GM12892 (cell line): ENCODE results near the gene FUS.
"Not testable (repeated sequence)": the region's sequence is repeated elsewhere in the genome, so short reads cannot be mapped to it uniquely, and the experiment has no call there.

Source experiments
- DNase-seq: peaks from one replicate; pipeline ENCODE4 v3.0.0; 2011; ENCODE audit not compliant: insufficient read length
- FAIRE-seq: peaks from 2 replicates; lab custom pipeline; 2011; peaks lifted over from hg19 to GRCh38; lab: Jason Lieb, UNC
- POLR2A ChIP-seq: IDR thresholded peaks from 2 replicates; pipeline ENCODE4 v1.6.1; 2011; ENCODE audit warnings: low read depth, low read length, control low read depth
- POLR2AphosphoS5 ChIP-seq: IDR thresholded peaks from 2 replicates; pipeline ENCODE4 v1.6.1; 2011; ENCODE audit warnings: low read depth, low read length, control low read depth
- TAF1 ChIP-seq: IDR thresholded peaks from 2 replicates; pipeline ENCODE4 v1.6.1; 2011; ENCODE audit warnings: low read depth, mild to moderate bottlenecking, control low read depth, low read length, borderline replicate concordance

Gene FUS

DNA sequence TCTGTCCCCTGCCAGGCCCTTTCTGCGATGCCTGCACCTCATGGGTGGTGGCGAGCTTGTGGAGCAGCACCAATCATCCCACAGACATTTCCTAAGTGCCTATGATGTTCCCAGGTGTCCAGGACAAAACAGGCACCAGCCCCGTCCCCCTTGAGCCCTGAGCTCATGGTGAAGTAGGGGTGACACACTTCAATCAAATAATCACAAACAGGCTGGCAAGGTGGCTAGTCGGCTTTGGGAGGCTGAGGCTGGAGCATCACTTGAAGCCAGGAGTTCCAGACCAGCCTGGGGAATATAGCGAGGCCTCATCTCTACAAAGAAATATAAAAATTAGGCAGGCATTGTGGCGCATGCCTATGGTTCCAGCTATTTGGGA is 43.7 kb upstream of the FUS start:
- DNase-seq (no peak), FAIRE-seq (no peak)
- TF ChIP-seq POLR2AphosphoS5 (no peak), TAF1 (no peak), POLR2A (no peak)

DNA sequence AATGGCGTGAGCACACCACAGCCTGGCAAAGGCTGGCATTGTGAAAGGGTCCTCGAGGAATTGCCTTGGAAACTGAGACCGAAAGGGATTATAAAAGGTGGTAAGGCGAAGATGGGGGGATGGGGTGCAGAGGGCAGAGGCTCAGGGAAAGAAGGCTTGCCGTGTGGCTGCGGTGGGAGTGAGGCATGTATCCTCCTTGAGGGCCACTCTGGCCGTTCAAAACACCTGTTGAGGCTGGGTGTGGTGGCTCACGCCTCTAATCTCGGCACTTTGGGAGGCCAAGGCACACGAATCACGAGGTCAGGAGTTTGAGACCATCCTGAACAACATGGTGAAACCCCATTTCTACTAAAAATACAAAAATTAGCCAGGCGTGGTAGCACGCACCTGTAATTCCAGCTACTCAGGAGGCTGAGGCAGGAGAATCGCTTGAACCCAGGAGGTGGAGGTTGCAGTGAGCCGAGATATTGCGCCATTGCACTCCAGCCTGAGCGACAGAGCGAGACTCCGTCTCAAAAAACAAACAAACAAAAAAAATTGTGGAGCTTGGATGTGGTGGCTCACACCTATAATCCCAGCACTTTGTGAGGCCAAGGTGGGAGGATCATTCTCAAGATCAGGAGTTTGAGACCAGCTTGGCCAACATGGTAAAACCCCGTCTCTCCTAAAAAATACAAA is 43.0 kb upstream of the FUS start:
- not testable (repeated sequence) for DNase-seq, FAIRE-seq

- TF ChIP-seq POLR2A: no peak
- no peak for TF ChIP-seq TAF1
- TF ChIP-seq POLR2AphosphoS5: no peak
- FAIRE-seq (no peak), DNase-seq (no peak)
Measured at GRCh38 chr16:31138621-31139578, 41.0 kb upstream of the FUS start.

DNA sequence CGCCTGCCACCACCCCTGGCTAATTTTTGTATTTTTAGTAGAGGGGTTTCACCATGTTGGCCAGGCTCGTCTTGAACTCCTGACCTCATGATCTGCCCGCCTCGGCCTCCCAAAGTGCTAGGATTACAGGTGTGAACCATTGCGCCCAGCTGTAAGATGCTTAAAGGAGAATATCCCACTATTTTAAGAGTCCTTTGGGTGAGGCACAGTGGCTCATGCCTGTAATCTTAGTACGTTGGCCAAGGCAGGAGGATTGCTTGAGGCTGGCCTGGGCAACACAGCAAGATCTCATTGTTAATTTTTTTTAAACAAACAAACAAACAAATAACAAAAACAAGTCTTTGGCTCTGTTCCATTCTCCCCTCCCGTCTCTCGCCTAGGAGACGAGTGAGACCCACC is 38.9 kb upstream of the FUS start:
- FAIRE-seq, DNase-seq: not testable (repeated sequence)

DNA sequence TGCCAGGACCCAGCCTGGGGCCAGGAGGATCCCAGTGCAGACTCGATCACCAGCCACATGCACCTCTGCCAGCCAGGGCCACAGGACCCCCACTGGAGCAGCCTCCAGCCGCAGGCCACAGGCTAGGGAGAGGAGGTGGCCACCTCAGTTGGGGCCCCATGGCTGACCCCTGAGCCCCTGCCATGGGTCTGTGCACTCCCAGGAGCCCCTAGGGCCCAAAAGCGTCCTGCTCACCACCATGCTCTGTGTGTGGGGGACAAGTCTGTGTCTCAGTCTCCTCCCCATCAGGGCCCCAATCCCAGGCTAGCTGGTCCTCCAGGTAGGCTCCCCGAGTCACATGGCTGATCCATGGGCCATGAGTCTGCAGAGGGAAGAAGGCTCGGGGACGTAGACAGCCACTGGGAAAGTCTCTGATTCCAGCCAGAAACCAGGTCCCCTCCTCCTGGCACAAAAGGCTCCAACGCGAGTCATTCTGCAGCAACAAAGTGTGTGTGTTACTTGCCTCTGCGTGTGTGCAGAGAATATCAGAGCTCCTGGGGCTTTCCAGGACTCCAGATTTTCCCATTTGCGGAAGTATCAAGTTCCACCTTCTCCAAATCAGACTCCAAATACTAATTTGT is 38.3 kb upstream of the FUS start:
- FAIRE-seq (no peak), DNase-seq (peak; percentile 46)
- TF ChIP-seq POLR2AphosphoS5 (no peak), TAF1 (no peak), POLR2A (no peak)

DNA sequence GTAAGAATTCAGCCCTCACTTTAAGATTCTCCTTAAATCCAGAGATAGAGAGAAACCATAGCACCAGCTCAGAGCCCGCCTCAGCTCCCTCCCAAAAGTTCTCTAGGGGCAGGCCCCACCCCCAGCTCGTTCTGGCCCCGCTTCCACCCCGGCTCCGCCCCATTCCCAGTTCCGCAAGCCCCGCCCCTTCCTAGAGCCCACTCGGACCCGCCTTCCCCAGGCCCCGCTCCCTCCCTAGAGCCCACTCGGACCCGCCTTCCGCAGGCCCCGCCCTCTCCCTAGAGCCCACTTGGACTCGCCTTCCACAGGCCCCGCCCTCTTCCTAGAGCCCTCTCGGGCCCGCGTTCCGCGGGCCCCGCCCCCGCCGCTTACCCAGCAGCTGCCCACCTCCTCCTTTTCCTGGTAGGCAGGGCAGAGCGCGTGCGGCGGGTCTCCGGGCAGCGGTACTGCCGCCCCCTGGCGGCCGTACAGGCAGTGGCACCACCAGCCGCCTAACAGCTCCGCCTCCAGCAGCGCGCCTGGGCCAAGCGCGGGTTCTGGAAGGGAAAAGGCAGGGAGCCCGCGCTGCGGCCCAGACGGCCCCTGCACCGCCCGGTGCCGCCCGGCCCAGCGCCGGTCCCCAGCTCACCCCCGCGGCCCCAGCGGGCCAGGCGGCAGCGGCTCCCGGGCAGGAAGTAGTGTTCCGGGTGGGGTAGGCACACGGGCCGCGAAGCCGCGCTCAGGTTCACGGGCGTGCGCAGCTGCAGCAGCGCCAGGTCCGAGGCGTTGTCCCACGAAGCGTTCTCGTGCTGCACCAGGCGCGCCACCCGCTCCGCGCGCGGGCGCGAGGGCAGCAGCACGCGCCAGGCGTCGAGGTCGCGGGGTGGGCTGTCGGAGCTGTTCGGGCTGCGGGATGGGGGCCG is 37.6 kb upstream of the FUS start:
- FAIRE-seq (peak; percentile 97), DNase-seq (peak; percentile 99)
- TF ChIP-seq POLR2A: no peak
- no peak for TF ChIP-seq POLR2AphosphoS5
- no peak for TF ChIP-seq TAF1

DNA sequence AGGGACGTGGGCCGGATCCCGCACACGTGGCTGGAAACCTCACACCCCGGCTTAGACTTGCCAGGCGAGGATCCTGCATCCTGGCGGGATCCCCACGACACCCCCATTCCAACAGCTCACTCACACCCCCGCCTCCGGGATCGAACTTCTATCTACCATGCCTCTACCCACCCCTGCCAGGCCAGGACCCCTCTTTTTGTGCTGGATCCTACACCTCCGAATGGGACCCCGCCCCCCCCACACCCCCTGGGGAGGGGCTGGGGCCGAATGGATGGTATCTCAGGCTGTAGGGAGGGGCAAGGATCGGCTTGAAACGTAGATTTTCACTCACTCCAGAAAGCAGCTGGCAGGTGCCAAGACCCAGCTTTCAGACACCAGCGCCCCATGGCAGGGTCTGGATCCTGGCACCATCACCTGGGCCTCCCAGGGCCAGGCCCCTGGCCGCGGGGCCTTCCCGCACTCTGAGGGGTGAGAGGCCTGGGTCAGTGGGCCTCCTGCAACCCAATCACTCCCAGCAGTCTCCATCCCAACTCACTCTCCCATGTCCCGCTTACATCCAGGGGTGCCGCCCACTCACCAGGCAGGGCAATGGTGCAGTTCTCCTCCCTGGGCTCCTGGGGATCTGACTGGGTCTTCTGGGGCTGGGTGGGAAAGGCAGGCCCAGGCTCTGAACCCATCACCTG is 36.8 kb upstream of the FUS start:
- no peak for DNase-seq
- no peak for TF ChIP-seq POLR2A
- no peak for TF ChIP-seq TAF1
- TF ChIP-seq POLR2AphosphoS5: no peak
- FAIRE-seq: no peak

GRCh38 chr16:31143694-31144148 is 36.2 kb upstream of the FUS start:
- DNase-seq (no peak), FAIRE-seq (no peak)
- TF ChIP-seq POLR2AphosphoS5 (no peak), POLR2A (no peak), TAF1 (no peak)

- not testable (repeated sequence) for DNase-seq, FAIRE-seq
Measured at GRCh38 chr16:31144418-31144817, 35.5 kb upstream of the FUS start.

GRCh38 chr16:31145398-31145990 is 34.4 kb upstream of the FUS start:
- TF ChIP-seq POLR2AphosphoS5 (no peak), POLR2A (no peak), TAF1 (no peak)
- no peak for FAIRE-seq
- DNase-seq: no peak
